HUES64 (cell line): Measurements from ENCODE around the gene PLCXD1.

Source experiments
- H3K27ac ChIP-seq: 2 replicates; pipeline ENCODE4 v1.7.0; 2013; ENCODE audit warnings: low read depth, low read length, inconsistent platforms
- H3K27me3 ChIP-seq: 2 replicates; pipeline ENCODE4 v1.6.1; 2013; ENCODE audit warnings: mild to moderate bottlenecking, low read length; ENCODE audit not compliant: insufficient read depth
- H3K36me3 ChIP-seq: 2 replicates; pipeline ENCODE4 v1.6.1; 2013; ENCODE audit warnings: mild to moderate bottlenecking, low read length; ENCODE audit not compliant: insufficient read depth
- H3K4me1 ChIP-seq: 2 replicates; pipeline ENCODE4 v1.6.1; 2013; ENCODE audit warnings: mild to moderate bottlenecking, low read length, moderate library complexity; ENCODE audit not compliant: insufficient read depth
- H3K4me3 ChIP-seq: 2 replicates; pipeline ENCODE4 v1.5.1; 2013; ENCODE audit warnings: mild to moderate bottlenecking, low read length, moderate library complexity
- H3K9ac ChIP-seq: 2 replicates; pipeline ENCODE4 v1.6.1; 2013; ENCODE audit warnings: mild to moderate bottlenecking, low read depth, low read length
- H3K9me3 ChIP-seq: 2 replicates; pipeline ENCODE4 v1.6.1; 2013; ENCODE audit warnings: low read depth, low read length; ENCODE audit not compliant: insufficient read depth
- WGBS: fragments of 150-250, 120-280 bp; methylation state at CpG from one replicate; pipeline ENCODE4 v1.1.7; 2013; ENCODE audit warnings: missing lambda C conversion rate; 5-methylcytosine and 5-hydroxymethylcytosine counted together

PLCXD1 gene

GRCh38 chrX:283115-283845 is 2.1 kb downstream of the PLCXD1 start:
- 3% methylated on average over 45 of the region's 45 CpGs for WGBS
- peak overlapping the region; percentile 93 for H3K9ac ChIP-seq
- H3K4me3 ChIP-seq: peak overlapping the region; percentile 93
- H3K4me1 ChIP-seq: peaks cover 6% of the 10 kb centered on the region; the same call in 1 of the 2 replicates
- peak overlapping the region; percentile 90 for H3K27ac ChIP-seq
- no peaks in the 10 kb centered on the region for H3K27me3 ChIP-seq
- no peaks in the 10 kb centered on the region for H3K9me3 ChIP-seq
- peaks cover 38% of the 10 kb centered on the region for H3K36me3 ChIP-seq

DNA sequence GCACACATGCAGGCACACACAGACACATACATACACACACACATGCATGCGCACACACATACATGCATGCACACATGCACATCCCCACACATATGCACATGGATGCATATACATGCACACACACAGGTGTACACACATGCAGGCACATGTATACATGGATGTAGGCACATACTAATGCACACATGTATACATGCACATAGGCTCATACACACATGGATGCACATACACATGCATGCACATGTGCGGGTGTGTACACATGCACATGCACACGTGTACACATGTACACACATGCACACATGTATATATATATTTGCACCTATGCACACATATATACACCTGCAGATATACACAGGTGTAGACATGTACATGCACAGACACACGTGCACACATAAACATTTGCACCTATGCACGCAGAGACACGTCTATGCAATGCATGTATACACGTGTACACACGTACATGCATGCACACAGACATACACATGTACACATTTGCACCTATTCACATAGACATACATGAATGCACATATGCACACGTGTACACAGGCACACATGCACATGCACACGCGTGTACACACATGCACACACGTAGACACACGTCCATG is 4.0 kb downstream of the PLCXD1 start:
- Histone ChIP-seq H3K4me1 (no peaks in the 10 kb centered on the region), H3K9me3 (no peaks in the 10 kb centered on the region), H3K27me3 (no peaks in the 10 kb centered on the region), H3K27ac (no peak overlapping the region), H3K4me3 (no peak overlapping the region), H3K36me3 (peaks cover 56% of the 10 kb centered on the region), H3K9ac (no peak overlapping the region)
- 90% methylated on average over 13 of the region's 13 CpGs for WGBS

DNA sequence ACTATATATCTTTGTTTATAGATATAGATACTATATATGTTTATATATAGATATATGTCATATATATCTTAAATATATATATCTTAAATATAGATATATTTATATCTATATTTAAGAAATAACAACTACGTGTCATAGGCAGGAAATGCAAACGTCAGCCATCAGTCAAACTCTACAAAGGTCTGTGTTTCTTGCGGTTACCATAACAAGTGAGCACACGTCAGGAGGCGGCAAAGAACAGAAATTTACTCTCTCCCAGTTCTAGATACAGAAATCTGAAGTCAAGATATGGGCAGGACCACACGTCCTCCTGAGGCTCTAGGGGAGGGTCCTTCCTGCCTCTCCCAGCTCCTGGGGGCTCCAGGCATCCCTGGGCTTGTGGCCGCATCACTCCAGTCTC is 6.5 kb downstream of the PLCXD1 start:
- no peak overlapping the region for H3K9ac ChIP-seq
- H3K9me3 ChIP-seq: no peaks in the 10 kb centered on the region
- H3K4me1 ChIP-seq: no peaks in the 10 kb centered on the region
- no peak overlapping the region for H3K27ac ChIP-seq
- H3K36me3 ChIP-seq: peaks cover 78% of the 10 kb centered on the region
- H3K4me3 ChIP-seq: no peak overlapping the region
- WGBS: 93% methylated on average over 7 of the region's 7 CpGs
- H3K27me3 ChIP-seq: no peaks in the 10 kb centered on the region

DNA sequence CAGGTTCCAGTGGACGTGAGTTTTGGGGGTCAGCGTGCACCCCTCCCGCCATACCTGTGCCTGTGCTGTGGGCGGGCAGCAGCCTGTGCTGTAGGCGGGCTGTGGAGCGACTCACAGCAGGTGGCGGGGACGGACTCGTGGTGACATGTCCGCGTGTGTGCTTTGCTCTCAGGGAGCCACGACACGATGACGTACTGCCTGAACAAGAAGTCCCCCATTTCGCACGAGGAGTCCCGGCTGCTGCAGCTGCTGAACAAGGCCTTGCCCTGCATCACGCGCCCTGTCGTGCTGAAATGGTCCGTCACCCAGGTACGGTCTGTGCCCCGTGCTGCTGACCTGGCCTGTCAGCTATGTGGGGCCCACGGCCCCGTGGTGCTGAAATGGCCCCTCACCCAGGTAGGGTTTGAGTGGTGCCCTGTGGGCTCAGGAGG is 7.4 kb downstream of the PLCXD1 start:
- WGBS: 96% methylated on average over 25 of the region's 25 CpGs
- H3K9ac ChIP-seq: no peak overlapping the region
- H3K4me1 ChIP-seq: no peaks in the 10 kb centered on the region
- H3K36me3 ChIP-seq: peaks cover 87% of the 10 kb centered on the region
- no peak overlapping the region for H3K4me3 ChIP-seq
- H3K27ac ChIP-seq: no peak overlapping the region
- H3K27me3 ChIP-seq: no peaks in the 10 kb centered on the region
- H3K9me3 ChIP-seq: 0 out of 2 replicates have a peak, but pooled peaks cover 6% of the 10 kb centered on the region

DNA sequence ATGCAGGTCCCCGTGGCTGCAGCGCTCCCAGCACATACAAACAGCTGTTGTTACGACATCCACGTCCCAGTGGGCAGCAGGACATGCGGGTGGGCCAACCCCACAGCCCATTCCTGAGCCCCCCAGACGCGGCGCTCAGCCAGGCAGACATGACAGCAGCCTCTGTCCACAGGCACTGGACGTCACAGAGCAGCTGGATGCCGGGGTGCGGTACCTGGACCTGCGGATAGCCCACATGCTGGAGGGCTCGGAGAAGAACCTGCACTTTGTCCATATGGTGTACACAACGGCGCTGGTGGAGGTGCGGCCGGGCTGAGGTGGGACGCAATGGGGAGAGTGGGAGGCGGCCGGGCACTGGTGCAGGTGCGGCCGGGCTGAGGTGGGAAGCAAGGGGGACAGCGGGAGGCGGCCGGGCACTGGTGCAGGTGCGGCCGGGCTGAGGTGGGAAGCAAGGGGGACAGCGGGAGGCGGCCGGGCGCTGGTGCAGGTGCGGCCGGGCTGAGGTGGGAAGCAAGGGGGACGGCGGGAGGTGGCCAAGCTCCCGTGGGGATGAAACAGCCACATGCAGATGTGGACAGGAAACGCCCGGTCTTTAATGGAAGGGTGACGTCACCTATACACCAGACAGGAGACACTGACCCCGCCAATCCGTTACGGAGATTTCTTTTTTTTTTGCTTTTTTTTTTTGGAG is 9.4 kb downstream of the PLCXD1 start:
- Histone ChIP-seq H3K4me1 (no peaks in the 10 kb centered on the region), H3K4me3 (no peak overlapping the region), H3K9ac (no peak overlapping the region), H3K27me3 (no peaks in the 10 kb centered on the region), H3K9me3 (0 out of 2 replicates have a peak, but pooled peaks cover 6% of the 10 kb centered on the region), H3K27ac (no peak overlapping the region), H3K36me3 (peaks cover 87% of the 10 kb centered on the region)
- WGBS: 95% methylated on average over 42 of the region's 42 CpGs

GRCh38 chrX:291411-291901 is 10.3 kb downstream of the PLCXD1 start:
- Histone ChIP-seq H3K4me3 (no peak overlapping the region), H3K36me3 (peaks cover 84% of the 10 kb centered on the region), H3K4me1 (no peaks in the 10 kb centered on the region), H3K9ac (no peak overlapping the region), H3K27ac (no peak overlapping the region), H3K27me3 (no peaks in the 10 kb centered on the region), H3K9me3 (0 out of 2 replicates have a peak, but pooled peaks cover 6% of the 10 kb centered on the region)
- WGBS: 96% methylated on average over 29 of the region's 29 CpGs

DNA sequence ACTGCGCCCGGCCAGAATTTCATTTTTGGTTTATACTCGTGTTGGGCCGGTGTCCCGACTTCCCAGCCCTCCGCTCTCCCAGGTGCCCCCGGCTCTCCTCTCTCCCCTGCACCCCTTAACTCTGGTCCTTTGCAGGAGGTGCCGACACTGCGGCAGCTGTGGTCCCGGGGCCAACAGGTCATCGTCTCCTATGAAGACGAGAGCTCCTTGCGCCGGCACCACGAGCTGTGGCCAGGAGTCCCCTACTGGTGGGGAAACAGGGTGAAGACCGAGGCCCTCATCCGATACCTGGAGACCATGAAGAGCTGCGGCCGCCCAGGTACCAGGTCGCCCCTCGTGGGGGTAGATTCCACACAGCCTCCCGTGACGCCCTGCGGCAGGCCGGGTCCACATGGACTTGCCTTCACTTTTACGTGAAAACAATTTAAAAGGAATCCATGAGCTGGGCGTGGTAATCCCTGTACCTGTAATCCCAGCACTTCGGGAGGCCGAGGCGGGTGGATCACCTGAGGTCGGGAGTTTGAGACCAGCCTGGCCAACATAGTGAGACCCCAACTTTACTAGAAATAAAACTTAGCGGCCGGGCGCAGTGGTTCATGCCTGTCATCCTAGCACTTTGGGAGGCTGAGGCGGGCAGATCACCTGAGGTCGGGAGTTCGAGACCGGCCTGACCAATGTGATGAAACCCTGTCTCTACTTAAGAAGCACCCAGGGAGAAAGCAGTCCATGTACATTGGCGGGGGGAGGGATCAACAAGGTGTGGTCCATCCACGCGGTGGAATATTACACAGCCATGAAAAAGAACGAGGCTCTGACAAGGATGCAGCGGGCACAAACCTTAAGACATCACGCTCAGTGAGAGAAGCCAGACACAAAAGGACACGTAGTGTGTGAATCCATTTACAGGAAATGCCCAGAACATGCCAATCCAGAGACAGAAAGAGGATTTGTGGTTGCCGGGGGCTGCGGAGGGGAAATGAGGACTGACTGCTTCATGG is 12.0 kb downstream of the PLCXD1 start:
- Histone ChIP-seq H3K36me3 (peaks cover 75% of the 10 kb centered on the region), H3K27me3 (no peaks in the 10 kb centered on the region), H3K4me3 (no peak overlapping the region), H3K4me1 (no peaks in the 10 kb centered on the region), H3K9me3 (0 out of 2 replicates have a peak, but pooled peaks cover 6% of the 10 kb centered on the region), H3K27ac (no peak overlapping the region), H3K9ac (no peak overlapping the region)
- WGBS: 97% methylated on average over 47 of the region's 47 CpGs

GRCh38 chrX:295136-295535 is 14.0 kb downstream of the PLCXD1 start:
- Histone ChIP-seq H3K4me3 (no peak overlapping the region), H3K27me3 (no peaks in the 10 kb centered on the region), H3K36me3 (peaks cover 73% of the 10 kb centered on the region), H3K27ac (no peak overlapping the region), H3K9me3 (0 out of 2 replicates have a peak, but pooled peaks cover 6% of the 10 kb centered on the region), H3K9ac (no peak overlapping the region), H3K4me1 (no peaks in the 10 kb centered on the region)
- 93% methylated on average over 21 of the region's 21 CpGs for WGBS

- 96% methylated on average over 36 of the region's 36 CpGs for WGBS
- Histone ChIP-seq H3K9me3 (no peaks in the 10 kb centered on the region), H3K36me3 (peaks cover 70% of the 10 kb centered on the region), H3K27ac (no peak overlapping the region), H3K27me3 (no peaks in the 10 kb centered on the region), H3K4me3 (no peak overlapping the region), H3K4me1 (no peaks in the 10 kb centered on the region), H3K9ac (no peak overlapping the region)
Observed at GRCh38 chrX:298993-299392, 17.8 kb downstream of the PLCXD1 start.

DNA sequence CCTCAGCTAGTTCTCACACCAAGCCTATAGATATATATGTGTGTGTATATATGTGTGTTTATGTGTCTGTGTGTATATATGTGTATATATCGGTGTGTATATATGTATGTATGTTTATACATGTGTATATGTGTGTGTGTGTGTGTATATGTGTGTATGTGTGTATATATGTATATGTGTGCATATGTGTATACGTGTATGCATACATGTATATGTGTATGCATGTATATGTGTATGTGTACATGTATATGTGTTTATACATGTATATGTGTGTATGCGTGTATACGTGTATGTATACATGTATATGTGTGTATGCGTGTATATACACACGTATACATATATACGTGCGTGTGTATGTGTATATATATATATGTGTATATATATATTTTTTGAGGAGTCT is 19.2 kb downstream of the PLCXD1 start:
- H3K9ac ChIP-seq: no peak overlapping the region
- H3K27me3 ChIP-seq: no peaks in the 10 kb centered on the region
- H3K4me1 ChIP-seq: no peaks in the 10 kb centered on the region
- no peak overlapping the region for H3K27ac ChIP-seq
- no peaks in the 10 kb centered on the region for H3K9me3 ChIP-seq
- no peak overlapping the region for H3K4me3 ChIP-seq
- WGBS: 87% methylated on average over 6 of the region's 8 CpGs
- peaks cover 67% of the 10 kb centered on the region for H3K36me3 ChIP-seq
